ENCODE results near the gene TIMM10.

DNA sequence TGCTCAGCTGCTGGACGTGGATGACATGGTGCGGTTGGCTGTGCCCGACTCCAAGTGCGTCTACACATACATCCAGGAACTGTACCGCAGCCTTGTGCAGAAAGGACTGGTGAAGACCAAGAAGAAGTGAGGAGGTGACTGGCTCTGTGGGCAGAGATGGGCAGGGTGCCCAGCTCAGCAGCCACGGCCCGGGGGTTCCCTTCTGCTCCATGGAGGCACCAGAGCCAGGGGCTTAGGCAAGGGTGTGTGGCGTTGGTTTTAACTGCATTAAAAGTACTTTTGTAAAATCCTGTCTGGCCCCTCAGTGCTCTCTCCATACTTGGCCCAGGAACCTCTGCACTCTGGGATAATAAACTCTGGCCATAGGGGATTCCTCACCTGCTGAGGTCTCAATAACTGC lies 19.4 kb upstream of the TIMM10 start:
- TF ChIP-seq POLR2A (IDR thresholded peaks at IDR 0.05) = no peak
- TF ChIP-seq, protein P1, sequence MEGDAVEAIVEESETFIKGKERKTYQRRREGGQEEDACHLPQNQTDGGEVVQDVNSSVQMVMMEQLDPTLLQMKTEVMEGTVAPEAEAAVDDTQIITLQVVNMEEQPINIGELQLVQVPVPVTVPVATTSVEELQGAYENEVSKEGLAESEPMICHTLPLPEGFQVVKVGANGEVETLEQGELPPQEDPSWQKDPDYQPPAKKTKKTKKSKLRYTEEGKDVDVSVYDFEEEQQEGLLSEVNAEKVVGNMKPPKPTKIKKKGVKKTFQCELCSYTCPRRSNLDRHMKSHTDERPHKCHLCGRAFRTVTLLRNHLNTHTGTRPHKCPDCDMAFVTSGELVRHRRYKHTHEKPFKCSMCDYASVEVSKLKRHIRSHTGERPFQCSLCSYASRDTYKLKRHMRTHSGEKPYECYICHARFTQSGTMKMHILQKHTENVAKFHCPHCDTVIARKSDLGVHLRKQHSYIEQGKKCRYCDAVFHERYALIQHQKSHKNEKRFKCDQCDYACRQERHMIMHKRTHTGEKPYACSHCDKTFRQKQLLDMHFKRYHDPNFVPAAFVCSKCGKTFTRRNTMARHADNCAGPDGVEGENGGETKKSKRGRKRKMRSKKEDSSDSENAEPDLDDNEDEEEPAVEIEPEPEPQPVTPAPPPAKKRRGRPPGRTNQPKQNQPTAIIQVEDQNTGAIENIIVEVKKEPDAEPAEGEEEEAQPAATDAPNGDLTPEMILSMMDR (IDR thresholded peaks at IDR 0.05) = no peak

Data from right lobe of liver (tissue), 4 donors.